Esophagus squamous epithelium (tissue), 4 donors: ENCODE data around the gene SAMD1.

Source experiments
- POLR2A ChIP-seq, 4 donors: fragments of 450-650 bp; IDR thresholded peaks; one replicate each; pipeline ENCODE4 v1.6.1; 2017; ENCODE audit warnings: antibody characterized with exemption in 4 of 4, mild to moderate bottlenecking in 4 of 4, moderate library complexity in 3 of 4
- TF ChIP-seq, protein P1 (sequence below), 6 experiments: fragments of 450-650 bp in 4 of 6; fragments of 200-600 bp in 2 of 6; sonication (generic) in 2 of 6; IDR thresholded peaks; one replicate each; pipeline ENCODE4 v1.5.1; 2016 to 2019; ENCODE audit warnings: antibody characterized with exemption in 6 of 6, mild to moderate bottlenecking in 4 of 6, moderate library complexity in 4 of 6

DNA sequence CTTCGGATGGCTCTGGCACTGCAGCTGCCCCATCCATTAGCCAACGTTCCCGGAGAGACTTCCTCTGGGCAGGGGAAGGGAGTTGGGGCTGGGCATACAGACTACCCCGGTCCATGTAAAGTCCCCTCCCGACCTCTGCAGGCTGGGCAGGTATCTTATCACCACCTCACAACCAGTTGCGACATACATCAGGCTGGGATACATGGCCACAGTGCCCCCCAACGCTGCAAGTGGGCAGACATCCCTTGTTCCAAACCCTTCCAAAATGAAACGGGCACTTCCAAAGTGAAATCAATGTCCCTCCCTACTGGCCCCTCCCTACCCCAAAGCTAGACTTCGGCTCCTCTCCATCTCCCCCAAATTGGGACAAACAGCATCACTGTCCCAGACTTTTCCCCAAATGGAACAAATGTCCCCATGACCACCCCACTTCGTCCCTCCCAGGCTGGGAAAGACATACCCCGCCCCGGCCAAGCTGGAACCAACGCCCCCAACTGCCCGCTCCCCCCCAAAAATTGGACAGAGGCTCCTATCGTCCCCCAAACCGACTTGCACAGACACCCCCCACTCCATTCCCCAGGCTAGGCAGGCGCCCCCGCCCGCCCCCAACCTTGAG is 33.7 kb downstream of the SAMD1 start:
- TF ChIP-seq, protein P1, sequence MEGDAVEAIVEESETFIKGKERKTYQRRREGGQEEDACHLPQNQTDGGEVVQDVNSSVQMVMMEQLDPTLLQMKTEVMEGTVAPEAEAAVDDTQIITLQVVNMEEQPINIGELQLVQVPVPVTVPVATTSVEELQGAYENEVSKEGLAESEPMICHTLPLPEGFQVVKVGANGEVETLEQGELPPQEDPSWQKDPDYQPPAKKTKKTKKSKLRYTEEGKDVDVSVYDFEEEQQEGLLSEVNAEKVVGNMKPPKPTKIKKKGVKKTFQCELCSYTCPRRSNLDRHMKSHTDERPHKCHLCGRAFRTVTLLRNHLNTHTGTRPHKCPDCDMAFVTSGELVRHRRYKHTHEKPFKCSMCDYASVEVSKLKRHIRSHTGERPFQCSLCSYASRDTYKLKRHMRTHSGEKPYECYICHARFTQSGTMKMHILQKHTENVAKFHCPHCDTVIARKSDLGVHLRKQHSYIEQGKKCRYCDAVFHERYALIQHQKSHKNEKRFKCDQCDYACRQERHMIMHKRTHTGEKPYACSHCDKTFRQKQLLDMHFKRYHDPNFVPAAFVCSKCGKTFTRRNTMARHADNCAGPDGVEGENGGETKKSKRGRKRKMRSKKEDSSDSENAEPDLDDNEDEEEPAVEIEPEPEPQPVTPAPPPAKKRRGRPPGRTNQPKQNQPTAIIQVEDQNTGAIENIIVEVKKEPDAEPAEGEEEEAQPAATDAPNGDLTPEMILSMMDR (IDR thresholded peaks at IDR 0.05) = no peak
- no peak for TF ChIP-seq POLR2A (IDR thresholded peaks at IDR 0.05)
